Esophagus squamous epithelium (tissue), 4 donors: ENCODE results near the gene TAB3.

Experiments used
- CTCF ChIP-seq, 6 experiments: fragments of 450-650 bp in 4 of 6; fragments of 200-600 bp in 2 of 6; sonication (generic) in 2 of 6; IDR thresholded peaks; one replicate each; pipeline ENCODE4 v1.5.1; 2016 to 2019; ENCODE audit warnings: antibody characterized with exemption in 6 of 6, mild to moderate bottlenecking in 4 of 6, moderate library complexity in 4 of 6
- POLR2A ChIP-seq, 4 donors: fragments of 450-650 bp; IDR thresholded peaks; one replicate each; pipeline ENCODE4 v1.6.1; 2017; ENCODE audit warnings: antibody characterized with exemption in 4 of 4, mild to moderate bottlenecking in 4 of 4, moderate library complexity in 3 of 4

- TF ChIP-seq POLR2A (IDR thresholded peaks at IDR 0.05) (no peak), CTCF (IDR thresholded peaks at IDR 0.05) (no peak)
Observed at GRCh38 chrX:30821116-30821515, 67.9 kb downstream of the TAB3 start.
